ENCODE results near the gene POR.

POR gene

DNA sequence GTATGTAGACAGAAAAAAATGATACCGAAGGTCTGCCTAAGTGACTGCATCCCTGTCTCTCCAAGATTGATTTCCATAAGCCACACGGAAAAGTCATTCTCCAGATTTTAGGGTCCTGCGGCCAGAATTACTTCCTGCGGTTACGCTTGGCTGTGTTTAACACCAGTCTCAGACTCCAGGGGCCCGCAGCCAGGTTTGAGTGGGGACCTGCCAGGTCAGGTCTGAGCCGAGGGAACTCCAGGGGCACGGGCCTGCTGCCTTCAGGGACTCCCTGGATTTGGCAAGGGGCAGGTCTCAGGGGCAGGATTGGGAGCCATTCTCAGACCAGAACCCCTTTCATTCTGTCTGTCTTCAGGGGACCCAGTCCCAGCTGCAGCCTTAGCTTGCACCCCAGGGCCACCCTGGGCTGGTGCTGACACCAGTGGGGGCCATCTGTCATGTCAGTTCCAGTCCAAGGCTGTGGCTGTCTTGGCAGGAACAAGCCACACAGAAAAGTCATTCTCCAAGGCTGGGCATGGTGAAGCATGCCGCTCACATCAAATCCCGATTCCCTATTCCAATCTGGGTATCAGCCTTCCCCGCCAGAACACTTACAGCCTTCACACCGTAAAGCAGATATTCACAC, 40.5 kb downstream of the POR start:
- DNase-seq, result no peak

DNA sequence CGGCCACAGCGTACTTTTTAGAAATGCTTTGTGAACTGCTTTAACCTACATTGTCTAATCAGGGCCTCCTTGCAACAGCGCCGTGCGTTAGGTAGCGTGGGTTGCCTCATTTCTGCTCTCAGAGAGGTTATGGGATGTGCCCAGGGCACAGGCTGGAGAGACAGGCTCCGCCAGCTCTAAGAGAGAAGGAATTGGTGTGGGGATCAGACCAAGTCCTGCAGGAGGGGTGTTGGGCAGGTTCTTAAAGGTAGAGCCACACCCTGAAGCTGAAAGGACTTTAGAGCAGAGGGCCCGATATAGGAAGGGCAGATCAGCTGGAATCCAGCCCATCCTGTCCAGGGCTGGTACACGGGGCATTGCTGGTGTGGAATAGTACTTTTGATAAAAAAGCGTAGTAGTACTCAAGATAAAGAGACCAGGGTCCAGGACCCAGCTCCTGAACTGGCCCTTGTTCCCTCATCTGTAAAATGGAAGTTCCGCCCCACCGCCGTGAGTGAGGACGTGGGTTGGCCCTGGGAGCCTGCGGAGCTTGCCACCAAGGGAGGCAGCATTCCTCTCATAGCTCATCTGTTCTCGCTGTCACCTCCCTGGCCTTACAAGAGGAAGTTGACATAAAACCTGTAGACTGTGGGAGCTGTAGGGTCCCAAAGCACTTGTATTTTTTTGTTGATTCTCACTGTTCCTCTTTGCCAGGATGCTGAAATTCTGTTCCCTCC, 42.2 kb downstream of the POR start:
- no peak for DNase-seq

GRCh38 chr7:75958802-75959543, 44.0 kb downstream of the POR start:
- no peak for DNase-seq

- DNase-seq, result no peak
These were observed 45.4 kb downstream of the POR start for GRCh38 chr7:75960372-75960771.

GRCh38 chr7:75961218-75961617, 46.3 kb downstream of the POR start:
- DNase-seq, result no peak

DNA sequence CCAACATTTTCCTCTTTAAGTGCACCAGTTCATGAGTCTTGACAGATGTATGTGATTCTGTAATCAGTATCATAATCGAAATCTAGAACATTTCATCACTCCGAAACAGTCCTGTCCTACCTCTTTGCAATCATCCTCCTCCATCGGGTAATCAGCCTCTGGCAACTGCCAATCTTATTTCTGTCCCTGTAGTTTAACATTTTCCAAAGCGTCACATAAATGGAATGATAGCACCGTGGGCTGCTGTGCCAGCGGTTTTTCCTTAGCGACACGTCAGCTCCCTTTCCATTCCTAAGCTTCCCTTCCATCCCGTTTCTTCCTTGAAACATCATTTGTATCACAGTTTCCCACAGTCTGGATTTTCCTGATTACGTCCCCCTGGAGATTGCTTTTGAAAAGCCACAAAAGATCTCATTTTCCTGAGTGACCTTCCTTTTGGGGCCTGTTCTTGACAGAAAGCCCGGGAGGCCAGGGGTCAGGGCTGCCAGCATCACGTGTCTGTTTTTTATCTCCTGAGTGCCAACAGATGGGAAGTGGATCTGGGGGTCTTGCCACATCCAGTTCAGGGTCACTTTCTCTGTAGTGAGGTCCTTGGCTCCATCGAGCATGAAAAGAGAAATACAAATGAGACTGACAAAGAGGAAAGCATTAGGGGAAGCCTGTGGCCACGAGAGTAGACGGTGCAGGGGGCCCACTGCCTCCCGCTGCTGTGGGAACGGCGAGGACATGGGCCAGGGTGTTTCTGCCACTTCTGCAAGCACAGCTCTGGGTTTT, 47.8 kb downstream of the POR start:
- DNase-seq, result no peak

- DNase-seq, result no peak
These were observed 48.5 kb downstream of the POR start for GRCh38 chr7:75963381-75963995.

- DNase-seq, result no peak
These were observed 50.7 kb downstream of the POR start for GRCh38 chr7:75965617-75966016.

- DNase-seq, result peak; percentile 57 to 88
These were observed 51.4 kb downstream of the POR start for GRCh38 chr7:75966190-75966961.

- no peak for DNase-seq
These were observed 52.1 kb downstream of the POR start for GRCh38 chr7:75967055-75967454.

GRCh38 chr7:75967487-75967997, 52.6 kb downstream of the POR start:
- DNase-seq, result peak; percentile 14 to 50

DNA sequence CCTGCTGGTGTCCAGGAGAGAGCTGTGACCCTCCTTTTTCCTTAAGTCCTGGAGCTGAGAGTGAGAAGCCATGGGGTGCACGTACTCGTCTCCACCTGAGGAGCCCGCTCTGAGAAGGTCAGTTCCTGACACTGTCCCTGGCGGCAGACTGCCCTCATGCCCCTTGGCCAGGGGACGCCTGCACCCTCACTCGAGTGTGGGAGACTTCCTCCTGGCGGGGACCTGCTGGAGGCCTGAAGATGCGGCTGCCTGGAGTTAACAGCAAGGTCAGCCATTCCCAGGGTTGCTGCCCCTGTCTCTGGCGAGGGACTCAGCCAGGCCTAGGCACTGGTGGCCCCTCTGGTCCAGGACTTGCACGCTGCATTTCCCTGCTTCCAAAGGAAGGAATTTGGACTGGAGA, 53.1 kb downstream of the POR start:
- DNase-seq, result no peak

DNA sequence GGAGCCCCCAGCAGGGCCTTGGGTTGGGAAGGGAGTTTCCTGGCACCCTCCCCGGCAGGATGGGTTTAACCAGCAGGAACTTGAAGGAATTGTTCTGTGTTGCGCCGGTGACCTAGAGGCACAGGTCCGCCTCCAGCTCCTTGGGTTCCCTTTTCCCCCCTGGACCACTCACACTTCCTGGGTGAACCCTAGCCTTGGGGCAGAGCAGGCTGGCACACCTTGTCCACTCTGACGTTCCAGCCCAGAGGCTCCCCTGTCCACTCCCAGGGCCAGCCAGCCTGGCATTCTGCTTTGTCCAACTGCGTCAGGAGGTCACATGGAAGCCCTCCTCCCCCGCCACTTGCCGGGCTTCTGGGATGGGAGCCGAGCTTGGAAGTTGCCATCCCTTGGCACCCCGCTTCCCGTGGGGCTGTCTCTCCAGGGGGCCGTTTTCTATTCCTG, 53.6 kb downstream of the POR start:
- DNase-seq, result no peak

- DNase-seq, result no peak
These were observed 54.2 kb downstream of the POR start for GRCh38 chr7:75969182-75969581.

DNA sequence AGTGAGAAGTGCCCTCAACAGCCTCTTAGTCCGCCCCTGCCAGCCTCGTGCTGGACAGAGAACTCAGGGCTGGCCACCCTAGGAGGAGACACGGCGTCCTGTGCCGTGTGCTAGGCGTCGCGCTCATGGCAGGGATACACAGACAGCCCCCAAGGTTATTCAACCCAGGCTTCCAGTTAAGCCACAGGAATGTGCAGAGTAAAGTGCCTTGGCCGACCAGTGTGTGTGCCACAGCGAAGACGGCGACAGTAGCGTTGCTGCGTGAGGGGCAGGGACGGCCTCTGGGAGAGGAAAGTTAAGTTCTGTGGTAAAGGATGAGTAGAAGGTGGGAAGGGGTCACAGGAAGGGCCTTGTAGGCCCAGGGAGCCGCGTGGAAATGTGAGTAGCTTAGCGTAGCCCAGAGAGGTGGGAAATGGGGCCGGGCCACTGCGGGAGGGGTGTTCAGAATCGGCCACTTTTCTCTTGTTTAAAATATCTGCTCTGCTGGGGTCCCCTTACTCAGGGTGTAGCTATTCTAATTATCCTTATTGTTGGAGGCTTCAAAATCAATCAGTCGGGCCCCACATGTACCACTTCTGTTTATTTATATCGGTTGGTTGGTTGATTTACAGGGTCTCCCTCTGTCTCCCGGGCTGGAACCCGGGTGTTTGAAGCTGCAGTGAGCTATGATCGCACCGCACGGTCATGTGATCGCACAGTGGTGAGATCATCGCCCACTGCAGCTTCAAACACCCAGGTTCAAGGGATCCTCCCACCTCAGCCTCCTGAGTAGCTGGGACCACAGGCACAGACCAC, 54.9 kb downstream of the POR start:
- no peak for DNase-seq

DNA sequence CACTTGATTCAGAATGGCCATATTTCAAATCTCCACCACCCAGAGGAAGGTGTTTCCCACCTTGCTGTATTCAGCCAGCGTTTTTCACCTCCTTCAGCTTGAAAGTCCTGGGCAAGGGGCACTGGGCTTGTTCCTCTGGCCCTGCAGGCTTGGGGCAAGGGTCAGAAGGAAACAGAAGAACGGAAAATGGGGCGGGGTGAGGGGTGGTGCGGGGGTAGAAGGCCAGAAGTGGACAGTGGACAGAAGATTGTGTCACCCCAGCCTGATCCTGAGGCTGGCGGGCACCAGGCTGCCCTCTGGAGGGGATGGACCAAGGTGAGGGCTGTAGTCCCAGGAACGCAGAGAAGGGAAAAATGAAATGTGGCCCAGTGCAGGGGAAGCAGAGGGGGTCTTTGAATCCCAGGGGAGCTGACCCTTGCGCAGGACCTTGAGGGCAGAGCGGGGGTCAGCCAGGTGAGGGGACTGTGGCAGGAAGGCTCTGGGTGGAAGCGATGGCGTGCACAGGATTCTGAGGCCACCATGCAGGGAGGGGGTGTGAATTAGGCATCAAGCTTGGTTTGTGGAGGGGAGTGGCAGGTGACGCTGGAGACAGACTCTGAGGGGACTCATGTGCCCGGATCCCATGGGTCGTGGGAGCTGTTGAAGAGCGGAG, 56.5 kb downstream of the POR start:
- DNase-seq, result no peak

- DNase-seq, result no peak
These were observed 57.2 kb downstream of the POR start for GRCh38 chr7:75971961-75972763.

GRCh38 chr7:75977743-75978142, 62.8 kb downstream of the POR start:
- DNase-seq, result no peak

DNA sequence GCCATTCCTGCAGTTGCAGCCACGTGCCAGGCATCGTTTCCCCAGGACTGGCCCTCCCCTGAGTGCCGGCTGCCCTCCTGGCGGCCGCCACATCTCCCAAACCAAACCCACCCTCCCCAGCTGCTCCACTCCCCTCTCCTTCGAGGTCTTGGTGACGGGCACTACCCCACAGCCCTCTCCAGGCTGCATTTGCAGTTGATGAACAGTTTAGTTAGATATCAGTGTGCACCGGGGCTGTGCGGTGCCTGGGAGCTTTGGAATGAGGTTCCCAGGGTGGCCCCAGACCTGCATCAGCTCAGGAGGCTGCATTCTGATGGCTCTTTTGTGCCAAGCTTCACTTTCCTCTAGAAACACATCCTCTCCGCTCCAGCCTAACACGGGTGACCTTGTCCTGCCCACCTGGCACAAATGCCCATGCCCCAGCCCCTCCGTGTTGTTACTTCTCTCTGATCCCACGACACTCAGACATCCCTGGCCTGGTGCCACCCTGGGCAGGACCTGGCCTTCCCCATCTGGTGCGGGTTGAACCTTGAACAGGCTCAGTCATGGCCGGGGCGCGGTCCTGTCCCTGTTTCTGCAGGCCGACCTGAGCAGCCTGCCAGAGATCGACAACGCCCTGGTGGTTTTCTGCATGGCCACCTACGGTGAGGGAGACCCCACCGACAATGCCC, 64.9 kb downstream of the POR start:
- DNase-seq, result no peak

Data from NCI-H2081 (cell line).